ENCODE data around the gene EIF4B. TPM values are rescaled to one million over a fixed set of nuclear protein-coding genes. Genes with fewer than 3 reads are reported as not detected.
"Not testable (repeated sequence)": the region's sequence is repeated elsewhere in the genome, so short reads cannot be mapped to it uniquely, and the experiment has no call there.

EIF4B gene
- total and polyA plus RNA-seq, 8 donors, result 72.8 to 522 (median 418) TPM

- intact Hi-C loops (cut with DNase I), result no loop called here
- H3K9me3 ChIP-seq, result no peaks in the 10 kb centered on the region
- TF ChIP-seq, protein P1, sequence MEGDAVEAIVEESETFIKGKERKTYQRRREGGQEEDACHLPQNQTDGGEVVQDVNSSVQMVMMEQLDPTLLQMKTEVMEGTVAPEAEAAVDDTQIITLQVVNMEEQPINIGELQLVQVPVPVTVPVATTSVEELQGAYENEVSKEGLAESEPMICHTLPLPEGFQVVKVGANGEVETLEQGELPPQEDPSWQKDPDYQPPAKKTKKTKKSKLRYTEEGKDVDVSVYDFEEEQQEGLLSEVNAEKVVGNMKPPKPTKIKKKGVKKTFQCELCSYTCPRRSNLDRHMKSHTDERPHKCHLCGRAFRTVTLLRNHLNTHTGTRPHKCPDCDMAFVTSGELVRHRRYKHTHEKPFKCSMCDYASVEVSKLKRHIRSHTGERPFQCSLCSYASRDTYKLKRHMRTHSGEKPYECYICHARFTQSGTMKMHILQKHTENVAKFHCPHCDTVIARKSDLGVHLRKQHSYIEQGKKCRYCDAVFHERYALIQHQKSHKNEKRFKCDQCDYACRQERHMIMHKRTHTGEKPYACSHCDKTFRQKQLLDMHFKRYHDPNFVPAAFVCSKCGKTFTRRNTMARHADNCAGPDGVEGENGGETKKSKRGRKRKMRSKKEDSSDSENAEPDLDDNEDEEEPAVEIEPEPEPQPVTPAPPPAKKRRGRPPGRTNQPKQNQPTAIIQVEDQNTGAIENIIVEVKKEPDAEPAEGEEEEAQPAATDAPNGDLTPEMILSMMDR (IDR thresholded peaks at IDR 0.05), result no peak
- peaks cover 7 to 74% (median 54%) of the 10 kb centered on the region in 3 donors for H3K36me3 ChIP-seq
- WGBS, 2 donors, result 87 to 96% methylated on average over 3 of the region's 3 CpGs
- no peak overlapping the region for H3K27ac ChIP-seq
- H3K27me3 ChIP-seq, result no peaks in the 10 kb centered on the region
- peak in 1 of 4 donors; percentile 7 for ATAC-seq
- FAIRE-seq, result no peak
- H3K4me3 ChIP-seq, result no peak overlapping the region
- DNase-seq, result no peak
- H3K4me1 ChIP-seq, result no peaks in the 10 kb centered on the region
Observed at GRCh38 chr12:53031616-53032015, 25.4 kb downstream of the EIF4B start.

GRCh38 chr12:53033832-53034231 lies 27.6 kb downstream of the EIF4B start:
- H3K27ac ChIP-seq; DNase-seq; H3K4me1 ChIP-seq; H3K4me3 ChIP-seq; H3K9me3 ChIP-seq; H3K27me3 ChIP-seq; ATAC-seq; FAIRE-seq; intact Hi-C loops (cut with DNase I): not testable (repeated sequence)
- WGBS, 2 donors, result 68 to 83% methylated on average over 10 of the region's 10 CpGs
- H3K36me3 ChIP-seq, result peaks cover 7 to 81% (median 63%) of the 10 kb centered on the region in 3 donors

GRCh38 chr12:53034459-53034858 lies 28.2 kb downstream of the EIF4B start:
- intact Hi-C loops (cut with DNase I), result no loop called here
- TF ChIP-seq, protein P1 (IDR thresholded peaks at IDR 0.05), result no peak
- FAIRE-seq, result no peak
- no peak overlapping the region for H3K27ac ChIP-seq
- no peak for DNase-seq
- H3K9me3 ChIP-seq, result no peaks in the 10 kb centered on the region
- peaks cover 7 to 81% (median 60%) of the 10 kb centered on the region in 3 donors for H3K36me3 ChIP-seq
- H3K4me1 ChIP-seq, result no peaks in the 10 kb centered on the region
- WGBS, 2 donors, result 84 to 90% methylated on average over 8 of the region's 8 CpGs
- H3K27me3 ChIP-seq, result no peaks in the 10 kb centered on the region
- no peak for ATAC-seq
- no peak overlapping the region for H3K4me3 ChIP-seq

GRCh38 chr12:53036802-53037201 lies 30.5 kb downstream of the EIF4B start:
- Histone ChIP-seq H3K4me3 (no peak overlapping the region), H3K9me3 (no peaks in the 10 kb centered on the region), H3K27ac (no peak overlapping the region), H3K27me3 (no peaks in the 10 kb centered on the region), H3K36me3 (peaks cover 3 to 77% (median 52%) of the 10 kb centered on the region in 3 donors), H3K4me1 (no peaks in the 10 kb centered on the region)
- WGBS, 2 donors, result 85 to 90% methylated on average over 3 of the region's 3 CpGs
- ATAC-seq, result no peak
- TF ChIP-seq, protein P1 (IDR thresholded peaks at IDR 0.05), result no peak
- intact Hi-C loops (cut with DNase I), result no loop called here
- DNase-seq, result no peak
- no peak for FAIRE-seq

- intact Hi-C loops (cut with DNase I), result no loop called here
- ATAC-seq, result no peak
- Histone ChIP-seq H3K27me3 (no peaks in the 10 kb centered on the region), H3K4me3 (no peak overlapping the region), H3K36me3 (peaks cover 3 to 54% (median 38%) of the 10 kb centered on the region in 3 donors), H3K27ac (no peak overlapping the region), H3K9me3 (no peaks in the 10 kb centered on the region), H3K4me1 (peaks cover 0 to 6% (median 0%) of the 10 kb centered on the region in 3 donors)
- no peak for FAIRE-seq
- peak in 1 of 6 donors; percentile 6 for DNase-seq
- TF ChIP-seq, protein P1 (IDR thresholded peaks at IDR 0.05), result no peak
- WGBS, 2 donors, result 78 to 80% methylated on average over 3 to 4 of the region's 4 CpGs
Observed at GRCh38 chr12:53039851-53040250, 33.6 kb downstream of the EIF4B start.

Data from pancreas (tissue), 10 donors.